GM19328 (cell line): ENCODE data around the gene BPIFA3.
"Not testable (repeated sequence)": the region's sequence is repeated elsewhere in the genome, so short reads cannot be mapped to it uniquely, and the experiment has no call there.

Experiments used
- ATAC-seq: cut with Tn5 transposase; IDR thresholded peaks from one replicate; pipeline ENCODE4 v1.9.1; 2021; ENCODE audit warnings: mild to moderate bottlenecking, moderate library complexity; ENCODE audit not compliant: unreplicated experiment

The BPIFA3 gene

DNA sequence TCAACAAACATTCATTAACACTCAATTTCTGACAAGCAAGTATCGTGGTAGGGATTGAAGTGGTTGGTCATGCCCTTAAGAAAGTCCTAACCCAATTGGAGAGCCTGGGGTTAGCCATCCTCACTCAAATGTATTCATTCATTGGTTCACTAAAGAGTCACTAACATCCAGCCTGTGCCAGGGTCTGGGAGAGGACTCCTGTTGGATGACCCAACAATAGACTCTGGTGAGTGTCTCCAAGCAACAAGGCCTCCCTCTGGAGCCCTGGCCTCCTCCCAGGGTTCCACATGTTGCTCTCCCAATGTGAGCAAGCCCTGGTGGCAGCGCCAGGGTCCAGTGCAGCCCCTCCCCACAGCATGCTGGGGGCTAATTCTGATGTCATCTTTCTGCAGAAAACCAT lies at the start of gene BPIFA3:
TSS of gene BPIFA3 (plus strand) at position 301 of the 400 bp plus-strand sequence. CDS start 185 bp downstream, outside the sequence.
- no peak for ATAC-seq

DNA sequence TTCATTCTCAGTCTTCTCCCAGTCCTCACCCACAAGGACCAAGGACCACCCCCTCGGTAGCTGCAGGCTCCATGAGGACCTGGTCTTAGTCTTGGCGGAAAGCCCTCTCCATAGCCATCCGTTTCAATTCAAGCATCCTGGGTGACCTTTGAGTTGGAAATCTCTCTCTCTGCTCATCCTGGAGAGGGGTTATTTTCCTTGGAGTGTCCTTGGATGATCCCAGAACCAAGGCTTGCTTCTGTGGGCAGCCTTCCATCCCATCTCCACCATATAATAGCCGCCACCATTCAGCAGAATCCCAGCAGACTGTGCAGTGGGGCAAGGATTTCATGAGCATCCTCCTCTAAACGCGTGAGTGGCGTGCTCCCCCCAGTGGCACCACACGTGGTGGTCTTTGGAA lies 49.3 kb upstream of the BPIFA3 start, which contains the start of gene BPIFA2:
TSS of gene BPIFA2 (plus strand) at position 301 of the 400 bp plus-strand sequence. CDS start 987 bp downstream, outside the sequence.
- ATAC-seq = no peak

DNA sequence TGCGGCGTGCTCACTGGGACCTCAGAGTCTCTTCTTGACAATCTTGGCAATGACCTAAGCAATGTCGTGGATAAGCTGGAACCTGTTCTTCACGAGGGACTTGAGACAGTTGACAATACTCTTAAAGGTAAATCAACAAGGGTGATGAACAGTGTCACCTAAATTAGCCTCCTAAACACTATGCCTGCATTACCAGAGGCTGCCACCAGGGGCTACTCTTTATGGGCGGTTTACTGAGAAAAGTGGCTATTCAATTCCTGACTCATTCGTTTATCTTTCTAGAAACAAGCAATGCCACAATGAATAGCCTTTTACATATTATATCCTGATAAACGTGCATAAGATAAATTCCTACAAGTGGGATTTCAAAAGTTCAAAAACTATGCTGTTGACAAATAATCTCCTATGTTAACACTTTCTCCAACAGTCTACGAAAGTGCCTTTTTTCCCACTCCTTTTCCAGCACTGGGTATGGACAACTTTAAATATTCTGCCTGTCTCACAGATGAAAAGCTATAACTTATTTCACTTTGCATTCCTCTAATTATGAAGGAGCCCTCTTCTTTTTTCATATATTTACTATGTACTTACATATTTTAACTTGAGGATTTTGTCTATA lies 47.9 kb upstream of the BPIFA3 start:
- ATAC-seq = no peak

DNA sequence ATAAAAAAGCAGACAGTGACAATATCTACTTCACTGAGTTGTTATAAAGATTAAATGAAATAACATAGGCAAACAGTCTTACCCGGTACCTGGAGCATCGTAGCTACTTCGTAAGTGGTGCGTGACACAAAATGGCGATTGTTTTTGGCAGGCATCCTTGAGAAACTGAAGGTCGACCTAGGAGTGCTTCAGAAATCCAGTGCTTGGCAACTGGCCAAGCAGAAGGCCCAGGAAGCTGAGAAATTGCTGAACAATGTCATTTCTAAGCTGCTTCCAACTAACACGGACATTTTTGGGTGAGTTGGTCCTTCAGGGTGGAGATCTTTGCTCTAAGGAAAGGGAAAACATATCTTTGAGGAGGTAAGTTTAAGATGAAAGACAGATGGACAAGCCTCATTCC lies 44.4 kb upstream of the BPIFA3 start:
- no peak for ATAC-seq

DNA sequence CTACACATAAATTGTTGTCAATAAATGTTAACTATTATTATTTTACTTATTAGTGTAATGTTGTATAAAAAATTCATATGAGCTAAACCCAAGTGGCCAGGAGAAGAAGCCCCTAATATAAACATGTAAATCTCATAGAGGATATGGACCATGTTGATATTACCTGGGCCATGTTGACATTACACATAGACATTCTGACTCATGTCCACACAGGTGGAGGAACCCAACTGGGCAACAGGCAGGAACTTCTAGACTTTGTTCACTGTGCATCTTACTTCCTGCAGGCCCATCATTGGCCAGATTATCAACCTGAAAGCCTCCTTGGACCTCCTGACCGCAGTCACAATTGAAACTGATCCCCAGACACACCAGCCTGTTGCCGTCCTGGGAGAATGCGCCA lies 42.0 kb upstream of the BPIFA3 start:
- ATAC-seq = no peak

DNA sequence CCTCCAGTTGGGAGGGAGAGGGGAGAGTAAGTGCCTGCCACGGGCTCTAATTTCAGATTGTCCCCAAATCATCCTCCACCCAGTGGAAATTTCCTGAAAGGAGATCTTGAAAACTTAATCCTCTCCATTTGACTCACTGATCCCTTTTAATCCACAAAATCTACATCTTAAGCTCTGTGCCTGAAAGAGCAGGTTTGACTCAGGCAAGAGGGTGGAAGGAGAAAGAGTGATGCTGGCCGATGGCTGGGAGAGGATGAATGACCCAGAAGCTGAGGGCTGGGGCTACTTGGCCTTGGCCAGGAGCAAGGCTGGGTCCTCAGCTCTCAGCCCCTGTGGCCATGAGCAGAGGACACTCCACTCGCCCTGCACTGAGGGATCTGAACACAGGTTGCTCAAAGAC lies 41.1 kb upstream of the BPIFA3 start:
- no peak for ATAC-seq

DNA sequence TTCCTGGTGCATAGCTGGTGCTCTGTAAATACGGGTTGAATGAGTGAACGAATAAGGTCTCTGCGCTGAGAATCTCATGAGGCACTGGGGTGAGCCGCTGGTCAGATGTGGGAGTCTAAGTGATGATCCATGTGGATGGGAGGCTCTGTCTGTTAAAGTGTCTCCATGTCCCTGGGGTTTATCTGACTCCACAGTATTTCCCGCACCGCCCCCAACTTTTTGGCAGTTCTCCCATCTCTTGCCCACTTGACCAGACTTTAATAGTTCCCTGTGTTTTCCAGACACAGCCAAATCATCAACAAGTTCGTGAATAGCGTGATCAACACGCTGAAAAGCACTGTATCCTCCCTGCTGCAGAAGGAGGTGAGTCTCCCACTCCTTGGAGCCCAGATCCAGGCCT lies 39.3 kb upstream of the BPIFA3 start:
- no peak for ATAC-seq

DNA sequence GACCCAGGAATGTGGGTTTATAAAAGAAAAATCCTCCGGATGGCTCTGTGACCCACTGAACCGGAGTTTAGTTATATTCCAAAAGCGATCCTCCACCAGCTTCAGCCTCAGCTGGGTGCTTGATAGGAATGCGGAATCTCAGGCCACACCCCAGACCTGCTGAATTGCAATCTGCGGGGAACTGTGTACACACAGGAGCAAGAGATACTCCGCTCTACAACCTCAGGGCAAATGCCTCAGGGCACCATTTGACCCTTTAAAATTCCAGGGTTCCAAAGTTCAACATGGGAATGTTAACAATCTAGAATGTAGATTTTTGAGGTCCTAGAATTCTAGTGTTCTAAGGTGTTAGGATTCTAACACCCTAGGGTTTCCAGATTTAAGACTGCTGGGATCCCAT lies 38.4 kb upstream of the BPIFA3 start:
- ATAC-seq = no peak

DNA sequence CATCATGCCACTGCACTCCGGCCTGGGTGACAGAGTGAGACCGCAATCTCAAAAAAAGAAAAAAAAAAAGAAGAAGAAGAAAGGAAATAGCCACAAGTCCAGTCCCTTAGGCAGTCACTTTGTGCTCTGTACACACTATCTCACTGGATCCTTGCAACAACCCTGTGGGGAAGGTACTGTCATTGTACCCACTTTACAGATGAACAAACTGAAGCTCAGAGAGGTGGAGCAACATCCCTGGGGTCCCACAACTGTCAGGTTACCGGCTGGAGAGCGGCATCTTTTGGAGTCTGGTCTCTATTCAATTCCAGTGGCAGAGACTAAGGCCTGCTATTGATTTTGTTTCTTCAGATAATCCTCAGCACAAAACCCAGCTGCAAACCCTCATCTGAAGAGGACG lies 37.0 kb upstream of the BPIFA3 start:
- ATAC-seq = no peak

DNA sequence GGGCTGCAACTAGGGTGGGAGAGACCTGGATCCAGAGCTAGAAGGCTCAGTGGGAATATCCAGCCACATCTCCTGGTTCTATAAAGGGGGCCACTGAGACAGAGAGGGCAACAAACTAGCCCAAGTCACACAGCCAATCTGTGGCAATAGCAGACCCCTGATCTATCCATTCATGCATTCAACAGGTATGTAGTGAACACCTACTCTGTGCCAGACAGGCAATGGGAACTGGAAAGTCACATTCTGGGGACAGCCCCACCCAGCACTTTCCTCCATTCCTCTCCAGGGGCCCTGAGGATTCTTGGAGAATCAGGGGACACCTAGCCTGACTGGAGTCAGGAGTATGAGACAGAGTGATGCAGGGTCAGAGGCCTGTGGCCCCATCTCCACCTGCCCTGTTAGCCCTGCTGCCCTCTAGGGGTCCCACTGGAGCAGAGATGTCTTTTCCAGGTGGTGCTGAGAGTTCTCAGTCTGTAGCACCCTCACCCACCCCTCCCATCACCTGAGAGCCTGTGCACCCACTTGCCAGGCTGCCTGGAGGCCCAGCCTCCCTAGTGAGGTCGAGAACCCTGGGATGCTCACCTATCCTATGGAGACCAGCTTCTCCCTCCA lies 35.6 kb upstream of the BPIFA3 start:
- ATAC-seq = no peak

DNA sequence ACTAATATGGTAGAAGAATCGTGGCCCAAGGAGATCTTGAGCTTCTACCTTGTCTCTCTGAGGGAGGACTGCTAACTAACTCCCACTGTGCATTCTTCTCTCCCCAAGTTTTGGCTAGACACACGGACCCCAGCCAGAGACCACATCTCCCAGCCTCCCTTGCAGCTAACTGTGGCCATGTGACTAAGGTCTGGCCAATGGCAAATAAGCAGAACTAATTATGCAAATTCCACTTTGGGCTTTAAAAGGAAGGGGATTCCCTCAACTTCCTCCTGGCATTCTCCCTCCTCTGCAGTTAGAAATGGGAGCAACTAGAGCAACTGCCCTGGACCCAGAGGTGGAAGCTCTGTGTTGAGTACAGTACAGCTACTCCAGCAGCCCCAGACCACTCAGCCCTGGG lies 33.8 kb upstream of the BPIFA3 start:
- no peak for ATAC-seq

DNA sequence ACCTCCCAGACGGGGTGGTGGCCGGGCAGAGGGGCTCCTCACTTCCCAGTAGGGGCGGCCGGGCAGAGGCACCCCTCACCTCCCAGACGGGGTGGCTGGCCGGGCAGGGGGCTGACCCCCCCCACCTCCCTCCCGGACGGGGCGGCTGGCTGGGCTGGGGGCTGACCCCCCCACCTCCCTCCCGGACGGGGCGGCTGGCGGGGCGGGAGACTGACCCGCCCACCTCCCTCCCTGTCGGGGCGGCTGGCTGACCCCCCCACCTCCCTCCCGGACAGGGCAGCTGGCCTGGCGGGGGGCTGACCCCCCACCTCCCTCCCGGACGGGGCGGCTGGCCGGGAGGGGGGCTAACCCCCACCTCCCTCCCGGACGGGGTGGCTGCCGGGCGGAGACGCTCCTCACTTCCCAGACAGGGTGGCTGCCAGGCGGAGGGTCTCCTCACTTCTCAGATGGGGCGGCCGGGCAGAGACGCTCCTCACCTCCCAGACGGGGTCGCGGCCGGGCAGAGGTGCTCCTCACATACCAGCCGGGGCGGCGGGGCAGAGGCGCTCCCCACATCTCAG lies 32.0 kb upstream of the BPIFA3 start:
- ATAC-seq = not testable (repeated sequence)

DNA sequence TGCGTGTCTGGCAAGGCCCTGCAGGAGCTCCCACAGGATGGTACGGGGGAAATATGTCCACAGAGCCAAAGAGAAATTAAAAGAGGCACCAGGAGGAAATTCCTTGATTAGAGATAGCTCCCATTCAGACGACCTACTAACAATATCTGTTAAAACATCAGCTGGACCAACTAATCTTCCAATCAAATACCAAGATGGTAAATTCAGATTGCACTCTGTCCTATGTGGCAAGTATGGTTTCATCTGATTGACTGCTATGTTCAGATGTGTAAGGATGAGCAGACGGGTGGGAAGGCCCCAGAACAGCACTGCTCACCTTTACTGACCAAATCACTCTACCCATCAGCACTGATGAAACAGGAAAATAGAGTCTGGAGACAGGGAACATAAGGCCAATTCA lies 29.7 kb upstream of the BPIFA3 start:
- ATAC-seq = no peak

DNA sequence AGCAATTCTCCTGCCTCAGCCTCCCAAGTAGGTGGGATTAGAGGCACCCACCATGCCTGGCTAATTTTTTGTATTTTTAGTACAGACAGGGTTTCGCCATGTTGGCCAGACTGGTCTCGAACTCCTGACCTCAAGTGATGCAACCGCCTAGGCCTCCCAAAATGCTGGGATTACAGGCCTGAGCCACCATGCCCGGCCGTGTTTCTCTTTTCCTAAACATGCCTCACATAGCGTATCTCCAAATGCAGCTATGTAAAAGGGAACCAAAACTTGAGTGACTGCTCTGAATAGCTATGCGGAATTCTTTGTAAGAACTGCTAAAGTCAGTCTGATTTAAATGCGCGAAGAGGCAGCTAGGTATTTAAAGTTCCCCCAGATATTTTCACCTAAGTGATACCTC lies 28.7 kb upstream of the BPIFA3 start:
- no peak for ATAC-seq

DNA sequence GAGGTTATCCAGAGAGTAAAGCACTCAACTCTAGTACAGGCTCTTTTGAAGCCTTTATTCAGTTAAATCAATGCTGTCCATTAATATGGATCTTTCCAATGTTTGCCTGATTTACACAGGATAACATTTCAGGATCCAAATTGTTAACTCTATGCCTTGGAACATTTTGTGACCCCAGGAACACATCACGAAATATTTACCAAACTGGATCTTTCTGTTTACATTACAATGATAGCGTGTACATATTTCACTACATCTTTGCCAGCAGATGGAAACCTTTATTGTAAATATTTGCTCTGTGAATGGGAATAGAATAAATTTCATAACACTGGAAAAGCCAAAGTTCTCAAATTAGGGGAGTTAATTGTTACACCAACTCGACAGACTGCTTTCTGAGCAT lies 25.7 kb upstream of the BPIFA3 start:
- ATAC-seq = no peak

DNA sequence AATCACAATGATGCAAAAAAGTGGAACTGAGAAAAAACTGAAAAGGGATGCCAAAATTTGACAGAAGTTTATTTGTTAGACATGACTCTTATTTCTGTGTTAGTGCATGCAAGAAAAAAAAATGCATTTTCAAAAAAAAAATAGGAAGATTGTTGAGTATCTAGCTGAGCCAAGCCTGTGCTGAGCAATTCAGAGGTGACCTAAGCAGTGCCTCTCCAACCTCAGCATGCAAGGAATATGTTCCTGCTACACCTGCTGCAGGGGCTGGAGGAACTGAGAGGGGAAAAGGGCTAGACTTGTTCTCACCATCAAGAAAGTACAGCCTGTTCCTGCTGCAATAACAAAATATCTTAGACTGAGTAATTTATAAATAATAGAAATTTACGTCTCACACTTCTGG lies 25.2 kb upstream of the BPIFA3 start:
- no peak for ATAC-seq

DNA sequence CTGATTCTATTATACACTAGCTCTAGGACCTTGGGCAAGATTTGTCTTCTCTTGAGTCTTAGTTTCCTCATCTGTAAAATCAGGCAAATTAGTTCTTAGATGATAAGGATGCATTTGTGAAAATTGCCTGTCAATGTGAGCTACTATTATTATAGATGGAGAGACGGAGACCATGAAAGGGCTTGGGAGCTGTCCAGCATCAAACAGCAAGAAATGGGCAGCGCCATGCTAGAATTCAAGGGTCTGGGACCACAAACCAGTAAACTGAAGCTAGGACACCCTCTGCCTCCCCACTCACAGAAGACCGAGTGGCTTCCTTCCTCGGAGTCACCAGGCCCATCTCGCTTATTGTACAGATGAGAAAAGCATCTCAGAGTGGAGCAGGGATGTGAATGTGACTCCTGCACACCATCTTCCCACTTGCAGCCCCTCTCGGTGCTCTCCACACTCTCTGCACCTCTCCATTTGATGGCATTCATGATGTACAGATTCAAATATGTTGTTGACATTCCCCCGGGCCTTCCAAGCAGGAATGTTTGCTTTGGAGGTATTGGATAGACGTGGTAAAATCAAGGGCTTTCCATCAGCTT lies 24.1 kb upstream of the BPIFA3 start:
- no peak for ATAC-seq

DNA sequence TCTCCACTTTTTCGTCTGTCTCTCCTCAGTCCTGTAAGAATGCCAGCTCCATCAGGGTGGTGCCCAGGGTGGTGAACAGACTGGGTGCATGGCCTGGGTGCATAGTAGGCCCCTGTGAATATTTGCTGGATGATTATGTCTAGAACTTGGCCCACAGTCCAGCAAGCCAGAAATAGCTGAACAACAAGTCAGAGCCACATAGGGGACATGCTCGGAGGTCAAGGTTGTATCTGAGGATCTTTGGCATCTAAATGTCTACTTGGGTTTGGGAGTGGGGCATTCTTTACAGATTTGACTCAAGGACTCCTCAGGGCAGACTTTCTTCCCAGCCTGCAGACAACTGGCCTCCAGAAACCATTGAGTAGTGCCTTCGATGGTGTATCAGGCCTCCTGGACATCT lies 18.1 kb upstream of the BPIFA3 start:
- ATAC-seq = no peak

DNA sequence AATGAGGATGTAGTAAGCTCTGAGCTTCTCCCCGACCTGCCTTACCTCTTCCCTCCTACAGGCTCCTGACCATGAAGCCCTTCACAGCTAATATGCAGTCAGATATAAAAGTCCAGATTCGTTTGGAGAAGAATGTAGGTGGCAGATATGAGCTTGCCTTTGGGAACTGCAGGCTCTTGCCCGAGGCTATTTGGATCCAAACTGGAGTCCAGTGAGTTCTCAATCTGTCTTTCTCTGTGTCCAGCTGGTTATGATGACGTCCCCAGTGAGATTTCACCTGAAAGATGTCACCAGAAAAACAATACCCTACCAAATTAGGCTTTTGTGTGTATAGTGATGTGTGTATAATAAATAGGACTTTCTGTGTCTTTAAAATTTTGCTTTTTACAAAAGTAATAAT lies 14.7 kb upstream of the BPIFA3 start:
- no peak for ATAC-seq

DNA sequence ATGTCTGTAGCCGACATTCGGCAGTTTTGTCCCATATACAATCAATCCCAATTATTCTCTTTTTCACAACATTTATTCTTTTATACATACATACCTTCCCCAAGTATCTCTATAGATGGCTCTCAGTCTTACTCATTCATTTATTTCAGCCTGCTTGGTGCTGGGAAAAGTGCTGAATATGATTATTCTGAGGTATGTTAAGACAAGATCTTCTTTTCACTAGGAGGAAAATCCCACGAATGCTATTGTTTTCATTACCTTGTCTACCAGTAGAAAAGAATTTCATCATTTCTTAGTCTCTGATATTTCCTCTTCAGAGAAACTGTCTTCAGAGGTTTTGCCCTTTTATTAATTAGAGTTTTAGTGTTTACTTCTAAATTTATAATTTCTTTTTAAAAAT lies 13.7 kb upstream of the BPIFA3 start:
- ATAC-seq = no peak

DNA sequence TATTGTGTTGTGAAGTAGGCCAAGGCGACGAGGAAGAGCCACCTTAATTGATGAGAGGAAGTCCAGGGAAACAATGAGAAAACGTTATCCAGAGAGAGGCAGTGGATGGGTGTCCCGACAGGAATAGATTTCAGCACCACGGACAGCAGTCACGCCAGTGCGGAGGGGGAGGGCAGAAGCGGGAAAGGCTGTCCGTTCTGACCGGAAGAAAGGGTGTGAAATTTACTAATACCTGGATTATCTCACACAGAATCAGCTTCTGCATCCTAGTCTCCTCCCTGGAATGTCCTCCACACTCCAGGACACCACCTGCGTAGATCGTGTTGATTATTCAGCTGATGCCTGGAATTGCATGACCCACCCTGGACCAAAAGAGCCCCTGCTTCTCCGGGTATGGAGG lies 7.4 kb upstream of the BPIFA3 start:
- no peak for ATAC-seq

DNA sequence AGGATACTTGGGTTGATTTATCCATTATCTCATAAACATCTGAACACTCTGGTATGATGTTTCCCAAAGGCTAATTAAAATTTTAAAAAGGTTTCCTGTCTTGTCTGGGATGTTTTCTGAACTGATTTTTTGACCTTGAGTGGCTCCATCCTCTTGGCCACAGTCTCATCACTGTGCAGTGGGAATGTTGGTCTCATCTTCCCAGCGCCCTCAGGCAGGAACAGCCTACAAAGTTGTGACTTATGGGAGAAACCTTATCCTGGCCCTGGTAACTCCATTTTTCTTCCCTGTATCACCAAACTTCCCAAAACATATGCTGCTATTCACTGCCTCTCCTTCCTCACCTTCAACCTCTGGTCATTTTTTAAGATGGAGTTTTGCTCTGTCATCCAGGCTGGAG lies 6.8 kb upstream of the BPIFA3 start:
- ATAC-seq = no peak
